Right lung (tissue), 5 donors: ENCODE results near the gene B3GNT5. TPM values are rescaled to one million over a fixed set of nuclear protein-coding genes. Genes with fewer than 3 reads are reported as not detected.

ENCODE experiments used
- DNase-seq, 2 donors: peaks; one replicate each; pipeline ENCODE4 v3.0.0-alpha.2; 2013
- polyA plus RNA-seq, 5 donors: library from polyadenylated mRNA; unstranded; fragments of 120-200 nt; gene quantifications; one replicate each; pipeline versions ENCODE4 v1.2.1 to v1.2.3, GENCODE V29; 2013; ENCODE audit warnings: inconsistent platforms in 1 of 5, low replicate concordance in 1 of 5; ENCODE audit not compliant: insufficient read length in 5 of 5, insufficient read depth in 1 of 5

The B3GNT5 gene
- polyA plus RNA-seq, 5 donors: 18.1 to 31.5 (median 25.7) TPM

DNA sequence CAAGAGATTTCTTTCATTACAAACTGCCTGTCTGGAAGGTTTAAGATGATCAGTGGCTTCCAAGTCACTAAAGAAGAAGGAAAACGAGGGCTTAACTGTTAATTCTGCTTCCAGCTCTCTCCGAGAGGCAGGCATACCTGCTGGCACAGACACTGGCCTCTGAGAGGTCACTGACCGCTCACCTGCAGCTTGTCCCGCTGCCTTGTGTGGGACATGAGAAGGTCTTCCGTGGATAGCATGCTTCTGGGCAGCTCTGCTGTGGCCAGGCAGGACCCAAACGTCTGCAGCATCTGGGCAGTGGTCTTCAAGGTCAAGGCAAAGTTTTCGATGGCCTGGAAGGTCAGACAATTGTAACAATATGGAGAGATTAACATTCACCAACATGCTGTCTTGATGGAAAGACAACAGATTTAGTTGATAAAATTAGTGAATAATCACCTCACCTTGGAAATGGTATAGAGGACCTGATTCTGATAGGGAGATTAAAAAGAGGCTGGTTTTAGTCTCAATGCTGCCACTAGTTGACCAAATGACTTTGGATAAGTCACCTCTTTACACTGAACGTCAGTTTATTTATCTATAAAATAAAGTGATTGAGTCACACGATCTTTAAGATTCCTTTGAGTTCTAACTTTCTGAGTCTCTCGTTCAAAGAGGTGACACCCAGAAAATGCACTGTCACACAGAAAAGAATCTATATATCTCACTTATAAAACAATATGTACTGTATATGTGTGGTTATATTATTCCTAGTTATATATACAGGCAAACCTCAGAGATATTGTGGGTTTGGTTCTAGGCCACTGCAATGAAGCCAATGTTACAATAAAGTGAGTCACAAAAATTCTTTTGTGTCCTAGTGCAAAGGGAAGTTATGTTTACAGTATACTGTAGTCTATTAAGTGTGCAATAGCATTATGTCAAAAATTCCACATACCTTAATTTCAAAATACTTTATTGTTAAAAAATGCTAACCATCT lies 65.1 kb downstream of the B3GNT5 start:
- DNase-seq: no peak

DNA sequence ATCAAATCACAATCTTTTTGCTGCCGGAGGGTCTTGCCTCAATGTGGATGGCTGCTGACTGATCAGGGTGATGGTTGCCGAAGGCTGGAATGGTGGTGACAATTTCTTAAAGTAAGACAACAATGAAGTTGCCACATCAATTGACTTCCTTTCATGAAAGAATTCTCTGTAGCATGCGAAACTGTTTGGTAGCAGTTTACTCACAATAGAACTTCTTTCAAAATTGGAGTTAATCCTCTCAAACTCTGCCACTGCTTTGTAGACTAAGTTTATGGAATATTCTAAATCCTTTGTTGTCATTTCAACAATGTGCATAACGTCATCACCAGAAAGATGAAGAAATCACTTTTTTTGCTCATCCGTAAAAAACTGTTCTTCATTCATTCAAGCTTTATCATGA lies 65.8 kb downstream of the B3GNT5 start:
- DNase-seq: no peak

DNA sequence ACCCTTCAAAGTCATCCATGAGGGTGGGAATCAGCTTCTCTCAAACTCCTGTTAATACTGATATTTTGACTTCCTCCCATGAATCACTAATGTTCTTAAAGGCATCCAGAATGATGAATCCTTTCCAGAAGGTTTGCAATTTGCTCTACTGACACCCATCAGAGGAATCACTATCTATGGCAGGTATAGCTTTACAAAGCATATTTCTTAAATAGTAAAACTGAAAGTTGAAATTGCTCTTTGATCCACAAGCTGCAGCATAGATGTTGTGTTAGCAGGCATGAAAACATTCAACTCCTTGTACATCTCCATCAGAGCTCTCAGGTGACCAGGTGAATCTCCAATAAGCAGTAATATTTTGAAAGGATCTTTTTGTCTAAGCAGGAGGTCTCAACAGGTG lies 66.3 kb downstream of the B3GNT5 start:
- DNase-seq: no peak

Other genes starting within 250 kb of the B3GNT5 start
- gene MCCC1, start 153.8 kb upstream of the B3GNT5 start, polyA plus RNA-seq: 10 to 100 TPM; 36.7 to 56.7 (median 48.4) TPM
- gene LAMP3, start 90.5 kb upstream of the B3GNT5 start, polyA plus RNA-seq: 100 to 1,000 TPM in 1 of 5 donors, 10 to 100 TPM in 4; 59.5 to 106 (median 75.8) TPM
- 1 to 10 TPM; 1.3 to 3.2 (median 2.6) TPM for gene MCF2L2, start 175.4 kb downstream of the B3GNT5 start, polyA plus RNA-seq